Cerebellar nuclear complex (tissue), 1 donor: ENCODE results near the gene LIPC.
"Not testable (repeated sequence)": the region's sequence is repeated elsewhere in the genome, so short reads cannot be mapped to it uniquely, and the experiment has no call there.

Experiments used
- DNase-seq, 2 experiments: peaks; one replicate each; lab custom pipeline; 2025; lab: John Stamatoyannopoulos, UW

Gene LIPC

DNA sequence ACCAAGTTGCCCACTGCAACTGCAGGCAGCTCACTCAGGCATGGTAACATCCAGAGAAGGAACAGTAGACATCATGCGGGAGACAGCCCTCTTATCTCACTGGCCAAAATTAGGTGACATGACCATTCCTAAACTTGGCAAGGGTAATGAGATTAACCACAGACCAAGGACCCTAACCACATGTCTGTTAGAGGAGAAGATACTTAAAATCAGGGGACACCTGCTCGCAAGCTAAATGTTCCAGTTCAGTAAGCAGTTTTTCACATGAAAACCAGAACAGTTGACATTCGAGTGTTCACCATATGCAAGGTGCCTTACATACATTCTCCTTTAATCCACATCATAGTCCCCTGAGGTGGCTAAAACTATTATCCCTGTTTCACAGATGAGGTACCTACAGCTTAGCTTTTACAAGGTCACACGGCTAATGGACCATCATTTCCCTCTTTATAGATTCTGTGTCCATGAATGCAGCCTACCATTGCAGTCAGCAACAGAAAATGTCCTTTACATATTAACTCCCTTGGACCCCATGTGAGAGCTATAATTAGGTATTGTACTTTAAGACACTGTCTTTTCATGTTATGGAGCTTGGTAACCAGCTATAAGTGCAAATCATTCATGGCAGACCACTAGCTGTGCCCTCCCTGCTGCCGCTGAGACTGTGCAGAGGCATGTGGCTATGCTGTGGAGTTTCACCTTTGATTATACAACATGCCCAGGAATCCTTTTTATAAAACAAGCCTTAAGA, 154.1 kb downstream of the LIPC start:
- DNase-seq = no peak

DNA sequence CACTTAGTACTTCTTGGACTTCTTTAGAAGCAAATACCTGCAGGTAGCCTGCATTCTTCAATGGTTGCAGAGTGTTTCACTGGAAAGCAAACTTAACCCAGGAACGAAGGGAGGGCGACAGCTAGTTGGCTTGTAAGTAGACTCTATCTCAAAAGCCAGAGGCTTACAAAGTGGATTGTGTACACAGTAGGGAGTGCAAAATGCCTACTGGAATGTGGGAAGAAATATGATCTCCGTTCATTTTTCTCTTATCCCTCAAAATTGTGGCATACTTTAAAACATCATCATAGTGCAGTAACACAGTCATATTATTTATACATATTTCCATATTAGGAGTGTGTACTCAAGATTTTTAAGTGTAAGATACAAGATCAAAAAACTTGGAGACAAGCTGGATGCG, 155.7 kb downstream of the LIPC start:
- DNase-seq = no peak

DNA sequence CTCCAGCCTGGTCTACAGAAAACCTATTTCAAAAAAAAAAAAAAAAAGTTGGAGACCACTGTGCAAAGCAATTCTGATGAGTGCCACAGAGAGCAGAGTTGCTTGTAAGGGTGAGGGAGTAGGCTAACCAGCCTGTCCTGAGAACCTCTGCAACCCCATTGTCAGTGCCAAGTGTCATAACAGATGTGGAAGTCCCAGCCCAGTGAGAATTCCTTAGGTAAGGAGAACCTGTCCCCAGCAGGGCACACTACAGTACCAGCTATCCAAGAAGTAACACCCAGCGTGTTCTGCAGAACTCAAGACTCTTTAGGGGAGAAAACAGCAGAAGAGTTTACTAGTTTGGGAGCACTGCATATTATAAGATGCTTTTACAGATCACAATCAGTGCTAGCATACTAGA, 156.3 kb downstream of the LIPC start:
- DNase-seq = no peak

DNA sequence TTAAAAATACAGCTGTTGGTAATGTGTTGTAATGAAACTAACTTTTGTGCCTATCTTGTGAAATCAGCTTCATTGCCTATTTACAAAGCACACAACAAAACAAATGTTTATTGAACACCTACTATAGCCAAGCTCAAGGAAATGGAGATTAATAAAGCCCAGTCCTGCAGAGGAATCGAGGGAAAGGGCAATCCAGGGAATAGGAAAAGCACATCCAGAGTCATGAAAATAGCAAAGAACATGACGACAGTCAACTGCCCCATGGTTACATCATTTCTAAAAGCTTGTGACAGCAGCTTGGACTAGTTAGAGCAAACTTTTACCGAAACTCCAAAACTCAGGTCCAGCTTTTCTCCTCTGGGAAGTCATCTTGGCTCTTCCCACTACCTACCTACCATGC, 157.3 kb downstream of the LIPC start:
- DNase-seq = no peak

DNA sequence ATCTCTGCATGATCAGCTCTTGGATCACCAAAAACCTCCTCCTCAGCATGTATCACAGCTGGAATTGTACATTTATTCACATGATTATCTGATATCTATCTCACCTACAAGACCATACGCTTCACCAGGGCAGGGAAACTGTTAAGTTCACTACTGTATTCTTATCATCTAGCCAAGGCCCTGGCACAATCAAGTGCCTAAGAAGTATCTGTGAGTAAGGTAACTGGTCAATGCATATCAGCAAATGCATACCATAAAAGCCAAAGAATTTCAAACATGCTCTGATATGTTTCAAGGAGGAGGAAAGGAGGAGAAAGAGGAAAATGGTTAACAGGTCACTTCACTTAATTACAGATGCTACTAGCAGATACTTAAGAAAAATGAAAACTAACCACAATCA, 158.4 kb downstream of the LIPC start:
- DNase-seq = no peak

DNA sequence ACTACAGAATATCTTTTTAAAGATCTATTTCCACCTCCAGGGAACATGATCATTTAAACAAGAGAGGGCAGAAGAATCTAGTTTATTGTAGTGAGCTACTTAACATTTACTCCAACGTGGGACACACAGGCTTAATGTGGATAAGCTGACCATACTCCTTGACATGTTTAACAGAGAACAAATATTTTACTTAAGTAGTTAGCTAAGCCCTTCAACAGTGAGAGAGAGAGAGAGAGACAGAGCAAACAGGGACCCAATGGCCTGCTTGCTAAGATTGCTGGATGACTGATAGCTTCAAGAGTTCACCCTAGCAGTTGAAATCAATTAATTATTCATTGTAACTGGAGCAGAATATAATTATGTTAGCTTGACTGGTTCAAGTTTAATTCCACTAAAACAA, 159.1 kb downstream of the LIPC start:
- no peak for DNase-seq

DNA sequence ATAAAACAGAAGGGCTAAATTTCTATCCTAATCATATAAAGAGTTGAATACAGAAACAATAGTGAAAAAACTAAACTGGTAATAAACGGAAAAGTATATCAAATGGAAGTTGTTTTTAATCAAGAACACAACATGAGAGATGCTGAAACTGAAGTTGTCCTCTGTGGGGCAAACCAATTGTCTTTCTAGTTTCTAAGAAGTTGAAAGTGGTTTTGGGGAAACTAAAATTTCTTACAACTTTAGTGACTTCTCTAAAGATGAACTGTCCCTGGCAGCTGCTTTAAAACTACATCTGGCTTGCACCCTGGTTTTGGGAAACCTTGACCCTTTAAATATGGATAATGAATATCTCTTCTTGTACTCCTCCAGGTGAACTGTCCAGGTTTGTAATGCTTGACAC, 162.1 kb downstream of the LIPC start:
- no peak for DNase-seq

DNA sequence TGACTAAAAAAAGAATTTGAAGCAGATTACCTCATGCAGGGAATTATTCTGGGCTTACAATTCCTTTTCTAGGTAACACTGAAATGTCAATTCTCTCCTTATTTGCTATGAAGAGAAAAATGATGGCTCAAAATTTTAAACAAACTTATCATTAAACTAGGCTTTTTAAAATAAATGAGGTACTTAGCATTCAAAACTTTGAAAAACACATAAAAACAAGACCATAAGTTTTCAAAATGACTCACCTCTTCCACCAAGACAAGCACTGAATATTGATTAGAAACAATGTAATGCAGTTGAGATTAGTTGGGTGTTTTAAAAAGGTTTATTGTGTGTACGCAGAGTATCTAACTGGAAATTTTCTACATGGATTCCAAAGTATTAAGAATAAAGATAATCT, 163.1 kb downstream of the LIPC start:
- DNase-seq = no peak

DNA sequence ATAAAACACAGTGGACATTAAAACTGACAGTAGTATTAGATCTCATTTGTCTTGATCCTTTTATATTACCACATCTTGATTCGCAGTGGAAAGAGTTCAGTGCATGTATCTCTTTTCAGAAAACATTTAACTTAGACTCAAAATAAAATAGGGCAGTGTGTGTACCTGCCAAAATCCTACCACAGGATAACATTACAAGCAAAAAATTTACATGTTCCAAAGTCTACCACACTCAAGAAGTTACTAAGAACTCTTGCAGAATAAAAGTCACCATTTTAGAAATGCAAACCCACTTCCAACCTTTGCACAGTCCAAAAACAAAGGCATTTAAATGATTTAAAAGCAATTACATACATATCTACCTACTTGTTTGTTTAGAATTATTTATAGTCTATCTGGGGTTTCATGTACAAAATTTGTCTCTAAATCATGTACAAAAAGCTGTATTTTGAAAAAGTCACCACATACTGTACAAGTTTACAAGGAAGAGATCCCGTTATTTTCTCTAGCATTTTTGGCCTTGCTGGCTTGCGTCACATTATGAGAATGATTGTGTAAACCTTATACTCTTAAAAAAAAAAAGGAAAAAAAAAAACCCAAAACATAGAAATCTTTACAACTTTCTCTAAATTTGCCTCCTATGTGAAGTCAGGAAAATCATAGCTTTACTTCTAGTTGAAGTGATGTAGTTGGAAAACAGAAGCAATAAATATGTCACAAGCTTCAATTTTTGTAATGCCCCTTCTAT, 163.9 kb downstream of the LIPC start:
- no peak for DNase-seq

DNA sequence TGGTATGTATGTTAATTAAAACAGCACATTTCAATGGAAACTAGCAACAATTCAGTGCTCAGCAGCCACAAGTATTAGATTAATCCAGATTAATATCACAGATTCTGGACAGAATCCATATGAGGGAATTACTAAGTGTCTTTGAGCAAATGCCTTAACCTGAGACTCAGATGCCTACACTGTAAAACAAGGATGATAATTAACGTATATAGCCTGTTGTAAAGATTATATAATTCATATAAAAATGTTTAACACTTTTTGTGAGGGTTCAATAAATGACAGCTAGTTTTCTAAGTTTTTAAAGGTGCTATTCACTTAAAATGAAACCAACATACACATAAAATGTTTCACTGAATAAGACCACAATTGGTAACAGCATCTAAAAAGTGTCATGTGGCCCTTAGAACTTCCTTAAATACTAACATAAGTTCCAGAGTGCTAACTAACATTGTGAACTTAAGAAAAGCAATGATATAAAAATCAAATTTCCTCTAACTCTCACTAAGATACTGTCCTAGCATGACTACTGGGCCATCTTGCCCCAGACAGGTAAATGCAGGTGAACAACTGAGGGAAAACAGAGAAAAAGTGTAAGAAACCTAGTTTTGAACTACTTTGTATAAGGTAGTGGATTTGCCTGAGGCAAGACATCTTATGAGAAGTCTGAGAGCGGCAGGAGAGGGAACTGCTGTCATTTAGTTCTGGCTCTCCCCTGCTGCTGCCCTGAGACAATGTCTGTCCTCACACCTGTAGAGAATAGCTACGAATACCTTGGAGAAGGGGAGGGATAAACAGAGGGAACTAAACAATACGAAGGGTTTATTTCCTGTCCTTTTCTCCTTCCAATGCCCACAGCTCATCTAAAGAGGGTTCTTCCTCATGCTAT, 166.4 kb downstream of the LIPC start:
- DNase-seq = no peak

DNA sequence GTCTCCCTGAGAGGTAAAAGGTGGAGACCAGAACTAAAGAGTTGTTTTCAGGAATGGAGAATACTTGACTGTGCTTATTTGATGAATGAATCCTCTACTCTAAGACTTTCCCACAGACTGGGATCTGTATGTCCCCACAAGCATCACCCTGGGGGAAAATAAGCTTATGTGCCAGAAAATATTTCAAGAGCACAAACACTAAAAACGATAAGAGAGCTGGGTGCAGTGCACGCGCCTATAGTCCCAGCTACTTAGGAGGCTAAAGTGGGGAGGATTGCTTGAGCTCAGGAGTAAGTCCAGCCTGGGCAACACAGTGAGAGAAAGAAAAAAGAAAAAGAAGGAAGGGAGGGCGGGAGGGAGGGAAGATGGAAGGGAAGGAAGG, 167.0 kb downstream of the LIPC start:
- no peak for DNase-seq

DNA sequence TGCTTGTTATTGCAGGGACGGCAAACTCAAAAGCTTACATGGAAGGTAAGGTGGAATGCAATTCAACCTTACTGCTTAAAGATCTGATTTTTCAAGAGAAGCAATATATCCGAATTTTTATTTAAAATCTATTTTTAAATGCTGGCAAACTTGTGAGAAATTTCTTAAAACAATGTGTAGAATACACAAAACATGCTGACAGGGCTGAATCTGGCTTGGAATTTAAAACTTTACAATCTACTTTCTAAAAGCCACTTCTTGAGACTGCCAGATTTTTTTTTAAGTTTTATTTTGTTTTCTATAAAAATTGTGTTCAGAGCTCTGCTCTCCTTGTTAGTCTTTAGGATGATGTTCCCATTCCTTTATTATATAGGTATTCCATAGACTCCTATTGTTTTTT, 171.0 kb downstream of the LIPC start:
- no peak for DNase-seq

DNA sequence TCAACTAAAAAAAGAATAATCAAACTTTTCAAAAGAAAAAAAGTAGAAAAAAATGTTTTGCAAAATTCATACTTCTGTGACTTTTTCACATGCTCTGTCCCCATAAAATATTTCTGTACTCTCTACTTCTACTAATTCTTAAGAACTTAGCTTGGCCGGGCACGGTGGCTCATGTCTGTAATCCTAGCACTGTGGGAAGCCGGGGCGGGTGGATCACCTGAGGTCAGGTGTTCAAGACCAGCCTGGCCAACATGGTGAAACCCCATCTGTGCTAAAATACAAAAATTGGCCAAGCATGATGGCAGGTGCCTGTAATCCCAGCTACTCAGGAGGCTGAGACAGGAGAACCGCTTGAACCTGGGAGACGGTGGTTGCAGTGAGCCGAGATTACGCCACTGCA, 172.1 kb downstream of the LIPC start:
- DNase-seq = not testable (repeated sequence)

DNA sequence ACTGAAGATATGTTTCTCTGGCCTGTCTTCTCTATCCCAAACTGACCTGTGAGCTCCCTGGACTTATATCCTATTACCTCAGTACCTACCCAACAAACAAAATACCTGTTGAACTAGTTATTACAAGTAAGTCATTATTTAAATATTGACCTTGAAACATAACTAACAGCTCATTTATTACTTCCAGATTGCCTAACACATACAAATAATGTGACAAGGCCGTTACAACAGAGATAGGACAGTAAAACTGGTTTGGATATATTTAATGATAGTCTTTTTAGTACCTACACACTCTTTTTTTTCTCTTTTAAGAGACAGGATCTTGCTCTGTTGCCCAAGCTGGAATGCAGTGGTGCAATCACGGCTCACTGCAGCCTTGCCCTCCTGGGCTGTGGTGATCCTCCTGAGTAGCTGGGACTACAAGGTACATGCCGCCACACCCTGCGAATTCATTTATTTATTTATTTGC, 172.7 kb downstream of the LIPC start:
- no peak for DNase-seq

DNA sequence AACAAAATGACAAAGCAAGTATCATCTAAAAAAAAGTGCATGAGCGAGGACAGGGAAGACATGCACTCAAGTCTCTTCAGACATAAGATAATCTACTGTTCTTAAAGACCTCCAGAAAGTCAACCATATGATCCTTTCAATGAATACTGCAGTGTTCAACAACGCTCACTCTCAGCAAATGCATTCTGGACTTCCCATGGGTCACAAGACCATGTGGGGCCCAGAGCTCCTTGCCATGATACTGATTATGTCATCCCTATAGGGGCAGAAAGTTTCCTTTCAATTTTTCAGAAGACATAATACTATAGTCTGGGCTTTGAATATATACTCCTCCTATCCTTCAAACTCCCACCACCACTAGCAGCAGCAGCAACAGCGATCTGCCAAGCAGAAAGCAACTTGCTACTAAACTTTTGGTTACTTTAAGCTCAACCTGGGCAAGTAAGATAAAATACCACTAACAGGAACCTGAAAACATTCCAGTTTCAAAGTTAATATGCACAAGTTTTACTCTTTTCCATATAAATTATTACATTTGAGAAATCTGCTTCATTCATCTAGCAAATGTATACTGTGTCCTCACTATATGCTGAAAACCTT, 174.2 kb downstream of the LIPC start:
- no peak for DNase-seq

DNA sequence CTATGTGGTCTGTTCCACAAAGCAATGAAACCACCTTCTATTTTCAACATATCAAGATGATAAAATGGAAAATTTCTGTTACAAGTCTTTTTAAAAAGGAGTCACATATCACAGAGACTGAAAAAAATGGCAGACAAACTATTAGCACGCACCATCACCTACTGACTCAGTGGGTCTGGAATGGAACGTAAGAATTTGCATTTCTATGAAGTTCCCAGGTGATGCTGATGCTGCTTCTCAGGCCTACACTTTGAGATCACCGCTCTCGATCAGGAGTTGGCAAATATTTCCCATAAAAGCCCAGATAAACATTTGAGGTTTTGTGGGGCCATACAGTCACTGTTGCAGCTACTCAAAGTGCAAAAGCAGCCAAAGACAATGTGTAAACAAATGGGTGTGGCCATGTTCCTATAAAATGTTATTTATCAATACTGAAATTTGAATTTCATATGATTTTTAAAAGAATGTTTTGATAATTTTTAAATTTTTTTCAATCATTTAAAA, 174.8 kb downstream of the LIPC start:
- no peak for DNase-seq

DNA sequence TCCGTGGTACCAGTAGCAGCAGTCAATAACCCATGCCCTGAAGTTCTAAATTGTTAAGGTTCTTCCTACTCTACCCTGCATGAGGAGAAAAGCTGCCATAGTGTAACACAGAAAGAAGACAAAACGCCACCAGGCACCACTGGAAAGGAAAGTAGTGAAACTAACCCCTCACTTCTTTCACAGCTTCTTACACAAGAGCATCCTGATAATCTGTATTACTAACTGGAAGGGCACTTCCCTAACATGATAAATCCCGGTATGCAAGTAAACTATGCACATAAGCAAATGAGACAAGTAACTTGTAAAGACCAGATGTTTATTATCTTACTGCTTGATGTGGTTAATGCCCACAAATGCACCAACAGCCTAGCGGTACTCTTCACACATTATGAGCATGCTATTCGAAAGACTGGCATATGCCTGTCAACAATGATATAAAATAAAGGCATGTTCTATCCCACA, 176.4 kb downstream of the LIPC start:
- DNase-seq = no peak

DNA sequence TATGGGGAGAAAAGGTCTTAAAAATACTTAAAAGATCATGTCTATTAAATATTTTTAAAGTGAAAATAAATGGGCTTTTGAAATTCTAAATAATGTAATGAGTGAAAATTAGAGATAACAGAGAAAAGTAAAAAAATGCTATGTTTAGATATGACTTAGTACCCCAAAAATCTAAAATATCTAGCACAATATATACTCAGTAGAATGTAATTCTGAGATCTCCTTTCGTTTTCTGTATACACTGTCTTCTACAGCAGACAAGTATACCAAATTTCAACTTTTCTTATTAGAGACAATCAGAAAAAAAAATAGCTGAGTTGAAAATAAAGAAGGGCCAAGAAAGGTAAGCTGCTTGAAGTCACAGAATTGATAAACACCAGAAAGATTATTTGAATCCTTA, 176.9 kb downstream of the LIPC start:
- no peak for DNase-seq

DNA sequence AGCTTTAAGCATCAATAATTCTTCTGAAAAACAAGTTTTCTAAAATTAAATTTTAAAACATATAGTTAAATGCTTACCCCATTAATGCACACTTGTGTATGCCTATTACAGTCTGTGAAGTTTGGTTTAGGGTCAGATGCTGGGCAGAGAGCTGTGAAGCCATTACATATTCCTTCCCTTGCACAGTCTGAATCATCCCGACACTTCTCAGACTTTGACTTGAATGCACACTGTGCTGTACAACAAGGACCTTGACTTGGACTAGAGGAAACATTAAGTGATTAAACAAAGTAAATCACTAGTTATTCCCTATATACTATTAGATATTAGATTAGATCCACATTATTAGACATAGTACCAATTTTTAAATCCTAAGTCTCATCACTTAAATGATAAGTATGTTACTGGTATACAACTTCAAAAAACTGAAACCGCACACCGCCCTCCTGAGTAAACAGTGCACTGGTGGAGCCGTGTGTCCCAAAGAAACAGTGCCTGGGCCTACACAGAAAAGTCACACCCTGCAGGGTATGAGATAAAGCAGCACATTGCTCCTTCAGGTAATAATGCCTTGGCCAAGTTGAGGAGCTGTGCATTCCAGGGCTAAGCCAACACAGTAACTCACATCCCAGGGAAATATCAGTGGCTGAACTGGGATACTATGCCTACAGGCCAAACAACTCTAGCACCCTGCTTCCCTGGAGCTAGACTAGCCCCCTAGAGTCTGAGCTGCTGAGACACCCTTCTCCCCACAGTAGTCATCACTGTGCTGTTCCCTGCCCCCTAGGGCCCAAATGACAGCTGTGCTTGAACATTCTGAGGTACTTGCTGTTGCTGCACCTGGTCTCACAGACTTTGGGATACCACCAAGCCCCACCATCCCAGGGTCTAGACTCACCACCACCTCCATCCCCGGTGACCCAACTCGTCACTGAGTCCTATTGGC, 180.2 kb downstream of the LIPC start:
- DNase-seq = no peak

DNA sequence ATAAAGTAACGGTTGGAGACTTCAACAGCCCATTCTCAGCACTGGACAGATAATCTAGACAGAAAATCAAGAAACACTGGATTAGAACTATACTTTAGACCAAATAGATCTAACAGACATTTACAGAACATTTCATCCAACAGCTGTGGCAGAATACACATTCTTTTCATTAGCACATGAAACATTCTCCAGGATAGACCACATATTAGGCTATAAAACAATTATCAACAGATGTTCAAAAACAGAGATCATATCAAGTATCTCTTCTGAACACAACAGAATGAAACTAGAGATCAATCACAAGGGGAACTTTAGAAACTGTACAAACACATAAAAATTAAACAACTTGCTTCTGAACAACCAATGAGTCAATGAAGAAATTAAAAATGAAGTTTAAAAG, 184.4 kb downstream of the LIPC start:
- DNase-seq = no peak
